GM18517 (cell line): ENCODE data around the gene CACNG1.

ENCODE experiments used
- ATAC-seq: cut with Tn5 transposase; IDR thresholded peaks from one replicate; pipeline ENCODE4 v1.9.1; 2021; ENCODE audit warnings: mild to moderate bottlenecking, moderate library complexity; ENCODE audit not compliant: unreplicated experiment

Gene CACNG1

GRCh38 chr17:67044016-67044772, at the start of gene CACNG1:
TSS of gene CACNG1 (plus strand) at chr17:67044554. CDS start at chr17:67044661, 107 bp downstream.
- ATAC-seq: no peak

- no peak for ATAC-seq
Observed at GRCh38 chr17:66994930-66995535, 49.3 kb upstream of the CACNG1 start.

- no peak for ATAC-seq
Observed at GRCh38 chr17:66995944-66996343, 48.4 kb upstream of the CACNG1 start.

- no peak for ATAC-seq
Observed at GRCh38 chr17:66996926-66997325, 47.4 kb upstream of the CACNG1 start.

GRCh38 chr17:67003231-67003630, 41.1 kb upstream of the CACNG1 start:
- no peak for ATAC-seq

- ATAC-seq: no peak
Observed at GRCh38 chr17:67004181-67004580, 40.2 kb upstream of the CACNG1 start.

GRCh38 chr17:67007266-67007665, 37.1 kb upstream of the CACNG1 start:
- no peak for ATAC-seq

GRCh38 chr17:67008101-67008500, 36.3 kb upstream of the CACNG1 start:
- ATAC-seq: no peak

- no peak for ATAC-seq
Observed at GRCh38 chr17:67011527-67012175, 32.7 kb upstream of the CACNG1 start.

GRCh38 chr17:67013891-67014290, 30.5 kb upstream of the CACNG1 start:
- no peak for ATAC-seq

GRCh38 chr17:67015001-67015400, 29.4 kb upstream of the CACNG1 start:
- ATAC-seq: no peak

- ATAC-seq: no peak
Observed at GRCh38 chr17:67016039-67016762, 28.2 kb upstream of the CACNG1 start.

GRCh38 chr17:67017910-67018309, 26.4 kb upstream of the CACNG1 start:
- ATAC-seq: no peak

GRCh38 chr17:67018471-67019434, 25.6 kb upstream of the CACNG1 start:
- no peak for ATAC-seq

- no peak for ATAC-seq
Observed at GRCh38 chr17:67019809-67020208, 24.5 kb upstream of the CACNG1 start.

GRCh38 chr17:67020293-67020766, 24.0 kb upstream of the CACNG1 start:
- no peak for ATAC-seq

- ATAC-seq: no peak
Observed at GRCh38 chr17:67021196-67021595, 23.2 kb upstream of the CACNG1 start.

- ATAC-seq: no peak
Observed at GRCh38 chr17:67021743-67022450, 22.5 kb upstream of the CACNG1 start.

GRCh38 chr17:67022451-67022810, 21.9 kb upstream of the CACNG1 start:
- ATAC-seq: no peak

GRCh38 chr17:67024736-67025135, 19.6 kb upstream of the CACNG1 start:
- no peak for ATAC-seq
